ENCODE results near the gene TMTC2. TPM values are rescaled to one million over a fixed set of nuclear protein-coding genes. Genes with fewer than 3 reads are reported as not detected.

TMTC2 gene
- total RNA-seq, 4 donors from 2014 or later: 6.5 to 11.3 (median 8.9) TPM

GRCh38 chr12:82937151-82937550, 250.4 kb downstream of the TMTC2 start:
- TF ChIP-seq CTCF (IDR thresholded peaks at IDR 0.05; ENCODE audit: low read depth): no peak

GRCh38 chr12:82942521-82942920, 255.8 kb downstream of the TMTC2 start:
- TF ChIP-seq CTCF (IDR thresholded peaks at IDR 0.05; ENCODE audit: low read depth): no peak

GRCh38 chr12:82942991-82943401, 256.3 kb downstream of the TMTC2 start:
- no peak for TF ChIP-seq CTCF (IDR thresholded peaks at IDR 0.05; ENCODE audit: low read depth)

GRCh38 chr12:82948491-82948890, 261.8 kb downstream of the TMTC2 start:
- no peak for TF ChIP-seq CTCF (IDR thresholded peaks at IDR 0.05; ENCODE audit: low read depth)

- TF ChIP-seq CTCF (IDR thresholded peaks at IDR 0.05; ENCODE audit: low read depth): no peak
These were observed 263.6 kb downstream of the TMTC2 start for GRCh38 chr12:82950356-82950755.

- TF ChIP-seq CTCF (IDR thresholded peaks at IDR 0.05; ENCODE audit: low read depth): no peak
These were observed 266.2 kb downstream of the TMTC2 start for GRCh38 chr12:82952946-82953345.

GRCh38 chr12:82953397-82953796, 266.7 kb downstream of the TMTC2 start:
- no peak for TF ChIP-seq CTCF (IDR thresholded peaks at IDR 0.05; ENCODE audit: low read depth)

Measured in subcutaneous adipose tissue (tissue), 4 donors.